ENCODE data around the gene TICRR.
A peak's percentile ranks its signal among the peaks of the same experiment; 100 is the strongest.

- TF ChIP-seq CTCF (IDR thresholded peaks at IDR 0.05 in 4 of 5, conservative IDR thresholded peaks at IDR 0.05 in 1 of 5) (peak; percentile 63 to 88 (median 77)), POLR2A (IDR thresholded peaks at IDR 0.05) (no peak)
Measured at GRCh38 chr15:89647191-89647851, 72.1 kb downstream of the TICRR start.
